Suprapubic skin (tissue), 4 donors: ENCODE measurements around the gene FAM171A2.

Source experiments
- EP300 ChIP-seq: sonication (generic); formaldehyde crosslinking; IDR thresholded peaks from one replicate; pipeline ENCODE4 v1.6.1; 2017; ENCODE audit warnings: antibody characterized with exemption
- POLR2A ChIP-seq, 2 donors: fragments of 450-650 bp; IDR thresholded peaks; one replicate each; pipeline ENCODE4 v1.6.1; 2017; ENCODE audit warnings: antibody characterized with exemption in 2 of 2, mild to moderate bottlenecking in 2 of 2, moderate library complexity in 2 of 2
- POLR2AphosphoS5 ChIP-seq, 3 donors: sonication (generic); formaldehyde crosslinking; IDR thresholded peaks; one replicate each; pipeline ENCODE4 v1.6.1; 2017; ENCODE audit warnings: antibody characterized with exemption in 3 of 3
- TF ChIP-seq, protein P1 (sequence below), 2 donors: fragments of 200-600 bp in 1 of 2; fragments of 450-650 bp in 1 of 2; sonication (generic) in 1 of 2; IDR thresholded peaks; one replicate each; pipeline ENCODE4 v1.5.1; 2016 to 2019; ENCODE audit warnings: antibody characterized with exemption in 2 of 2, mild to moderate bottlenecking in 1 of 2, moderate library complexity in 1 of 2

DNA sequence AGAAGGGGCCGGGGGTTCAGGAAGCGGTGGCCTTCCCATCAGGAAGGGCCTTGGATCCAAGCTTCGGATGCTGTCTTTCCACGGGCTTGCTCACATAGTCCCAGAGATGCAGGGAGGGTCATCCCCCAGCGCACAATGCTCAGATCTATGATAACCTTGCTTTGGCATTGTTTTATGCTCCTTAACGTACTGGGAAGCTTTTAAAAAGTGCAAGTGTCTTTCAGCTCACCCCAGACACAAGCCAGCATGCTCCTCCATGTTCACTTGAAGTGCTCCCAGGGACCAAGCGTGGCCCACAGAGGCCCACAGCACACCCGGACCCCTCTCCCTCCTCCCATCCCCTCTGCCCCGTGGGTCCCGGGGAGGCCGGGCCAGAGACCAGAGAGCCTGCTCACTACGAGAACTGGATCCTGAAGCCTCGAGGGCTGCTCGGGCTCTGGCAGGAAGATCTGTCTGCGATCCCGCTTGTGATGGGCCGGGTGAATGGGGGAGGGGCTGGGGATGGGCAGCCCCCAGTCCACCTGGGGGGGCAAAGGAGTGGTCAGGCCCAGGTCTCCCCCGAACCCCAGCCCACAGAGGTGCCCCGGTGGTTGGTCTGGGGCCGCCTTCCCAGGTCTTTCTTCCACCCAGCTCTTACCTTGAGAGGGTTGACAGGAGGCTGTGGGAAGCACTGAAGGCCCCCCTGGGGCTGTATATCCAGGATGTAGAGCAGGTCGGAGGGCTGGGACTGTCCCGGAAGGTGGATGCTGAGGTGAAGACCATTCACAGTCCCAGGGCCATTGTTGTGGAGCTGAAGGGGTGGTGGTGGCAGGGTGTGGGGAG, 11.8 kb upstream of the FAM171A2 start:
- TF ChIP-seq, protein P1, sequence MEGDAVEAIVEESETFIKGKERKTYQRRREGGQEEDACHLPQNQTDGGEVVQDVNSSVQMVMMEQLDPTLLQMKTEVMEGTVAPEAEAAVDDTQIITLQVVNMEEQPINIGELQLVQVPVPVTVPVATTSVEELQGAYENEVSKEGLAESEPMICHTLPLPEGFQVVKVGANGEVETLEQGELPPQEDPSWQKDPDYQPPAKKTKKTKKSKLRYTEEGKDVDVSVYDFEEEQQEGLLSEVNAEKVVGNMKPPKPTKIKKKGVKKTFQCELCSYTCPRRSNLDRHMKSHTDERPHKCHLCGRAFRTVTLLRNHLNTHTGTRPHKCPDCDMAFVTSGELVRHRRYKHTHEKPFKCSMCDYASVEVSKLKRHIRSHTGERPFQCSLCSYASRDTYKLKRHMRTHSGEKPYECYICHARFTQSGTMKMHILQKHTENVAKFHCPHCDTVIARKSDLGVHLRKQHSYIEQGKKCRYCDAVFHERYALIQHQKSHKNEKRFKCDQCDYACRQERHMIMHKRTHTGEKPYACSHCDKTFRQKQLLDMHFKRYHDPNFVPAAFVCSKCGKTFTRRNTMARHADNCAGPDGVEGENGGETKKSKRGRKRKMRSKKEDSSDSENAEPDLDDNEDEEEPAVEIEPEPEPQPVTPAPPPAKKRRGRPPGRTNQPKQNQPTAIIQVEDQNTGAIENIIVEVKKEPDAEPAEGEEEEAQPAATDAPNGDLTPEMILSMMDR (IDR thresholded peaks at IDR 0.05) = no peak
- TF ChIP-seq POLR2AphosphoS5 (IDR thresholded peaks at IDR 0.05) = no peak
- no peak for TF ChIP-seq POLR2A (IDR thresholded peaks at IDR 0.05)
- no peak for TF ChIP-seq EP300
